ENCODE data around the gene CARD14.

DNA sequence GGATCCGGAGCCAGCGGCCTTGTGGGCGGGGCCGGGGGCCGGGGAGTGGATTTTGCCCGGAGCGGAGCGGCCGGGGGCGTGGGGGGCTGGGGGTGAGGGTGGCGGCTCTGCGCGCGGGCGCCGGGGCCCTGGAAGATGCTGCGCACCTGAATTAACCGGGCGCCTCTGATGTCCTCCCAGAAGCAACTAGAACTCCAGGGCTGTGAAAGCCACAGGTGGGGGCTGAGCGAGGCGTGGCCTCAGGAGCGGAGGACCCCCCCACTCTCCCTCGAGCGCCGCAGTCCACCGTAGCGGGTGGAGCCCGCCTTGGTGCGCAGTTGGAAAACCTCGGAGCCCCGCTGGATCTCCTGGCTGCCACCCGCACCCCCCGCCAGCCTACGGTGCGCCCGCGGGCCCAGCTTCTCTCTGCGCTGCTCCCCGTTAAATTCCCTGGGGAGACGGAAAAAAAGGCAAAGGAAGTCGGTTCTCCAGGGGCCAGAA, 50.9 kb downstream of the CARD14 start:
- TF ChIP-seq, protein P1, sequence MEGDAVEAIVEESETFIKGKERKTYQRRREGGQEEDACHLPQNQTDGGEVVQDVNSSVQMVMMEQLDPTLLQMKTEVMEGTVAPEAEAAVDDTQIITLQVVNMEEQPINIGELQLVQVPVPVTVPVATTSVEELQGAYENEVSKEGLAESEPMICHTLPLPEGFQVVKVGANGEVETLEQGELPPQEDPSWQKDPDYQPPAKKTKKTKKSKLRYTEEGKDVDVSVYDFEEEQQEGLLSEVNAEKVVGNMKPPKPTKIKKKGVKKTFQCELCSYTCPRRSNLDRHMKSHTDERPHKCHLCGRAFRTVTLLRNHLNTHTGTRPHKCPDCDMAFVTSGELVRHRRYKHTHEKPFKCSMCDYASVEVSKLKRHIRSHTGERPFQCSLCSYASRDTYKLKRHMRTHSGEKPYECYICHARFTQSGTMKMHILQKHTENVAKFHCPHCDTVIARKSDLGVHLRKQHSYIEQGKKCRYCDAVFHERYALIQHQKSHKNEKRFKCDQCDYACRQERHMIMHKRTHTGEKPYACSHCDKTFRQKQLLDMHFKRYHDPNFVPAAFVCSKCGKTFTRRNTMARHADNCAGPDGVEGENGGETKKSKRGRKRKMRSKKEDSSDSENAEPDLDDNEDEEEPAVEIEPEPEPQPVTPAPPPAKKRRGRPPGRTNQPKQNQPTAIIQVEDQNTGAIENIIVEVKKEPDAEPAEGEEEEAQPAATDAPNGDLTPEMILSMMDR (IDR thresholded peaks at IDR 0.05; ENCODE audit: low read depth, low read length) = no peak
- no peak for TF ChIP-seq MYC (IDR thresholded peaks at IDR 0.05; ENCODE audit: low read depth, low read length)

Data from NB4 (cell line).